Measurements from ENCODE around the gene ECM1.

ECM1 gene

DNA sequence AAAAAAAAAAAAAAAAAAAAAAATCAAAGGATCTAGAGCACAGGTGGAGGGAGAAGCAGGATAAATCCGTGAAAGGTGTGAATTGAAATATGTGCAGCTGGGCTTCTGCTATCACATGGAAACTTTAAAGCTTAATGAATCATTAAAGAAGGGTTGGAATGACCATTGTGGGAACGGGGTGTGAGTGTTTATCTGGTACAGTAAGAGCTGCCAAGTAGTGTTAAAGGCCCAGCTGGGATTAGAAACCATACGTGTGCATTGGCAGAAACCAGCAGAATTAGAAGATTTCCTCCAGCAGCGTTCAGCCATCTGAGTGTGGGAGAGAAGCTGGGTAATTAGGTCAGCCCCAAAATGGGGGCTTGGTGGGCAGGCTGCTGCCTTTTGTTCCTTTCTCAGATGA lies 21.1 kb downstream of the ECM1 start:
- DNase-seq (ENCODE audit: low read depth in 1 of 2, low spot score in 1 of 2): no peak
- no peak for TF ChIP-seq POLR2AphosphoS5 (IDR thresholded peaks at IDR 0.05; ENCODE audit: low read depth)
- TF ChIP-seq, protein P1, sequence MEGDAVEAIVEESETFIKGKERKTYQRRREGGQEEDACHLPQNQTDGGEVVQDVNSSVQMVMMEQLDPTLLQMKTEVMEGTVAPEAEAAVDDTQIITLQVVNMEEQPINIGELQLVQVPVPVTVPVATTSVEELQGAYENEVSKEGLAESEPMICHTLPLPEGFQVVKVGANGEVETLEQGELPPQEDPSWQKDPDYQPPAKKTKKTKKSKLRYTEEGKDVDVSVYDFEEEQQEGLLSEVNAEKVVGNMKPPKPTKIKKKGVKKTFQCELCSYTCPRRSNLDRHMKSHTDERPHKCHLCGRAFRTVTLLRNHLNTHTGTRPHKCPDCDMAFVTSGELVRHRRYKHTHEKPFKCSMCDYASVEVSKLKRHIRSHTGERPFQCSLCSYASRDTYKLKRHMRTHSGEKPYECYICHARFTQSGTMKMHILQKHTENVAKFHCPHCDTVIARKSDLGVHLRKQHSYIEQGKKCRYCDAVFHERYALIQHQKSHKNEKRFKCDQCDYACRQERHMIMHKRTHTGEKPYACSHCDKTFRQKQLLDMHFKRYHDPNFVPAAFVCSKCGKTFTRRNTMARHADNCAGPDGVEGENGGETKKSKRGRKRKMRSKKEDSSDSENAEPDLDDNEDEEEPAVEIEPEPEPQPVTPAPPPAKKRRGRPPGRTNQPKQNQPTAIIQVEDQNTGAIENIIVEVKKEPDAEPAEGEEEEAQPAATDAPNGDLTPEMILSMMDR (IDR thresholded peaks at IDR 0.05; ENCODE audit: insufficient read depth, low read length): no peak
- no peak for TF ChIP-seq SPI1 (IDR thresholded peaks at IDR 0.05; ENCODE audit: borderline replicate concordance, low read depth)
- TF ChIP-seq GABPA (IDR thresholded peaks at IDR 0.05; ENCODE audit: low read depth): no peak
- TF ChIP-seq, protein P2, sequence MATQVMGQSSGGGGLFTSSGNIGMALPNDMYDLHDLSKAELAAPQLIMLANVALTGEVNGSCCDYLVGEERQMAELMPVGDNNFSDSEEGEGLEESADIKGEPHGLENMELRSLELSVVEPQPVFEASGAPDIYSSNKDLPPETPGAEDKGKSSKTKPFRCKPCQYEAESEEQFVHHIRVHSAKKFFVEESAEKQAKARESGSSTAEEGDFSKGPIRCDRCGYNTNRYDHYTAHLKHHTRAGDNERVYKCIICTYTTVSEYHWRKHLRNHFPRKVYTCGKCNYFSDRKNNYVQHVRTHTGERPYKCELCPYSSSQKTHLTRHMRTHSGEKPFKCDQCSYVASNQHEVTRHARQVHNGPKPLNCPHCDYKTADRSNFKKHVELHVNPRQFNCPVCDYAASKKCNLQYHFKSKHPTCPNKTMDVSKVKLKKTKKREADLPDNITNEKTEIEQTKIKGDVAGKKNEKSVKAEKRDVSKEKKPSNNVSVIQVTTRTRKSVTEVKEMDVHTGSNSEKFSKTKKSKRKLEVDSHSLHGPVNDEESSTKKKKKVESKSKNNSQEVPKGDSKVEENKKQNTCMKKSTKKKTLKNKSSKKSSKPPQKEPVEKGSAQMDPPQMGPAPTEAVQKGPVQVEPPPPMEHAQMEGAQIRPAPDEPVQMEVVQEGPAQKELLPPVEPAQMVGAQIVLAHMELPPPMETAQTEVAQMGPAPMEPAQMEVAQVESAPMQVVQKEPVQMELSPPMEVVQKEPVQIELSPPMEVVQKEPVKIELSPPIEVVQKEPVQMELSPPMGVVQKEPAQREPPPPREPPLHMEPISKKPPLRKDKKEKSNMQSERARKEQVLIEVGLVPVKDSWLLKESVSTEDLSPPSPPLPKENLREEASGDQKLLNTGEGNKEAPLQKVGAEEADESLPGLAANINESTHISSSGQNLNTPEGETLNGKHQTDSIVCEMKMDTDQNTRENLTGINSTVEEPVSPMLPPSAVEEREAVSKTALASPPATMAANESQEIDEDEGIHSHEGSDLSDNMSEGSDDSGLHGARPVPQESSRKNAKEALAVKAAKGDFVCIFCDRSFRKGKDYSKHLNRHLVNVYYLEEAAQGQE (IDR thresholded peaks at IDR 0.05; ENCODE audit: insufficient replicate concordance, low read depth): no peak
- H3K27me3 ChIP-seq (ENCODE audit: insufficient read depth, poor library complexity, severe bottlenecking): no peaks in the 10 kb centered on the region
- no peak overlapping the region for H3K27ac ChIP-seq (replicated peaks)
- no peak overlapping the region for H3K4me3 ChIP-seq (replicated peaks; ENCODE audit: insufficient read depth, low read length)

DNA sequence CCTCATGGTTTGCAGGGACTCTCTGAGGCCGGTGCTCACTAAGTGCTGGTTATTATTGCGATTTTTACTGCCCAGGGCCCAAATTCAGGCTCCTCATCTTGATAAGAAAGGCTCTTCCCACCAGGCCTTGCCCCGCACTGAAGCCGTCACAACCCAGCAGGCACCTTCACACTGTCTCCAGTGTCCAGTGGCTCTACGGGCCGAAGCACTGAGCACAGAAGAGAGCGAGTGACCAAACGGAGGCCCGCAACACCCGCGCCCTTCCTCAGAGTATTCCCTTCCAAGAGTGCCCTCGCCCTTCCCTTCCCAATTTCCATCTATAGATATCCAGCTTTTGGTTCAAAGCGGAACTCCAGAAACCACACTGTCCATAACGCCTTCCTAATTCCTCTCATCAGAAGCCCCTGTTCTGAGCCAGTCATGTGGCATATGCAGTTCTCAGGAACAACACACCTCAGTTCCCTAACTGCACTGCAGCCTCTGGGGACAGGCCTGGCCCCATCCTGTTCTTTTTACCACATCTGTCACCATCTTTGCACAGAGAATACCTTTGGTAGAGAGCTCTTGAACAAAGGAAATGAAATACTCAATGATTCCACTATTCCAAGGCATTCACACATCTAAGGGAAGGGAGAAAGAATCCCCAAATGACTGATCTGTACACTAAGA lies 22.7 kb downstream of the ECM1 start:
- Histone ChIP-seq H3K4me3 (replicated peaks; ENCODE audit: insufficient read depth, low read length) (no peak overlapping the region), H3K27me3 (ENCODE audit: insufficient read depth, poor library complexity, severe bottlenecking) (no peaks in the 10 kb centered on the region), H3K27ac (replicated peaks) (no peak overlapping the region)
- TF ChIP-seq GABPA (IDR thresholded peaks at IDR 0.05; ENCODE audit: low read depth) (no peak), SPI1 (IDR thresholded peaks at IDR 0.05; ENCODE audit: borderline replicate concordance, low read depth) (no peak), POLR2AphosphoS5 (IDR thresholded peaks at IDR 0.05; ENCODE audit: low read depth) (no peak)
- TF ChIP-seq, protein P1 (IDR thresholded peaks at IDR 0.05; ENCODE audit: insufficient read depth, low read length): no peak
- TF ChIP-seq, protein P2 (IDR thresholded peaks at IDR 0.05; ENCODE audit: insufficient replicate concordance, low read depth): no peak
- DNase-seq (ENCODE audit: low read depth in 1 of 2, low spot score in 1 of 2): no peak

DNA sequence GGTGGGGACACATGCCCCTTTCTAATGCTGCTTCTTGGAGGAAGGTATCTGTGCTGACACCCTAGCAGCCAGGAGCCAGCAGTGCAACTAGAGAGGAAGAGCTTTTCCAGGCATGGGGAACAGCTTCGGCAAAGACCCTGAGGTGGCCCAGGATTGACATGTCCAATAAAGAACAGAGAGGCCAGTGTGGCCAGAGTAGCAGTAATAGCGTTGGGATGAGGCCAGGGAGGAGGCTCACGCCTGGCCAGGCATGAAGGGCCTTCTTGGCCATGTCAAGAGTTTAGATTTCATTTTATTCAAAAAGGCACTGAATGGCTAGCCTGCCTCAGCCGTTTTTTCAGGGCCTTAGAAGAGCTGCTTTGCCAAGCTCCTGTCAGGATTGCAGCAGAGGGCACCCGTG lies 25.0 kb downstream of the ECM1 start:
- Histone ChIP-seq H3K27ac (replicated peaks) (no peak overlapping the region), H3K4me3 (replicated peaks; ENCODE audit: insufficient read depth, low read length) (no peak overlapping the region), H3K27me3 (ENCODE audit: insufficient read depth, poor library complexity, severe bottlenecking) (no peaks in the 10 kb centered on the region)
- no peak for TF ChIP-seq GABPA (IDR thresholded peaks at IDR 0.05; ENCODE audit: low read depth)
- no peak for TF ChIP-seq POLR2AphosphoS5 (IDR thresholded peaks at IDR 0.05; ENCODE audit: low read depth)
- TF ChIP-seq, protein P2 (IDR thresholded peaks at IDR 0.05; ENCODE audit: insufficient replicate concordance, low read depth): no peak
- no peak for TF ChIP-seq SPI1 (IDR thresholded peaks at IDR 0.05; ENCODE audit: borderline replicate concordance, low read depth)
- TF ChIP-seq, protein P1 (IDR thresholded peaks at IDR 0.05; ENCODE audit: insufficient read depth, low read length): no peak
- no peak for DNase-seq (ENCODE audit: low read depth in 1 of 2, low spot score in 1 of 2)
